ENCODE measurements around the gene NTPCR.
A peak's percentile ranks its signal among the peaks of the same experiment; 100 is the strongest.
"Not testable (repeated sequence)": the region's sequence is repeated elsewhere in the genome, so short reads cannot be mapped to it uniquely, and the experiment has no call there.

Gene NTPCR, protein sequence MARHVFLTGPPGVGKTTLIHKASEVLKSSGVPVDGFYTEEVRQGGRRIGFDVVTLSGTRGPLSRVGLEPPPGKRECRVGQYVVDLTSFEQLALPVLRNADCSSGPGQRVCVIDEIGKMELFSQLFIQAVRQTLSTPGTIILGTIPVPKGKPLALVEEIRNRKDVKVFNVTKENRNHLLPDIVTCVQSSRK

DNA sequence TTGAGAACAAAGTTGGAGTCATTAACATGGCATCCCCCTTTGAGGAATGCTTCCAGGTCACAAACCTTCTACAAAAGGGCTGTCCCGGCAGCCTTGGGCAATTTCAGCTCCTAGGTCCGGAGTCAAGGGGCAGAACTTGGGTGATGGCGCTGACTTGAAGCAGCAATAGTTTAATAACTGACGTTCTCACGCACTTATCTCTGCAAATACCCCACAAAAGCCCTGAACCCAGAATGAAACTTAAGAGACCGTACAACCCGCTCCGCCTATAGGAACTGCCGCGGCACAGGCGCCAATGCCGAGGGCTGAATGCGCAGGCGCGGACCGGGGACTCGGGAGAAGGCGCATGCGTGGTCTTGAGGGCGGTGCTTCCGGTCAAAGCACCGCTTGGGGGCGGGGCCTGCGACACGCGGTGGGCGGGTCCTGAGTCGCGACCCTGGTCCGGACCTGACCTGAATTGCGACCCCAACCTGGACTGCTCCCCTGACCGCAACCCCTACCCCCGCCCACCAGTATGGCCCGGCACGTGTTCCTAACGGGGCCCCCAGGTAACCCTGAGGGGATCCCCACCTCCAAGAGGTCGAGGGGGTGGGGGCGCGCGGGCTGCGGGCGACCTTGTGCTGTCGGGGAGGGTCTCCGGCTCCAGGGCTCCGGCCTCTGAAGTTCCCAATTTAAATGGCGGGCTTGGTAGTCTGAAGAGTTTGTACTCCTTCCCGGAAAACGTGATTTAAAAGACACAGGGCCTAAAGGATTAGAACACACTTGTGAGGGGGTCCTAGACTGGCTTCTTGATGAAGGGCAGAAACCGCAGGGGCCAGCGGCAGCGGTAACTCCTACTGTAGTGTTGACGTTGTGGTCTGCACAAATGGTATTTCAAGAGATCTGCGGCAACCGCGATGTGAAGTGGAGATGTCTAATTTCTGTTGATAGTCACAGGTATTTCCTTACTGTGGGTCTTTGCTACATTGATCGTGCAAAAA, at the start of gene NTPCR:
Gene NTPCR (plus strand): TSS at position 415 of the 980 bp plus-strand sequence. CDS start 100 bp downstream, at position 515.
- DNase-seq (ENCODE audit: low read depth) = peak; percentile 94

DNA sequence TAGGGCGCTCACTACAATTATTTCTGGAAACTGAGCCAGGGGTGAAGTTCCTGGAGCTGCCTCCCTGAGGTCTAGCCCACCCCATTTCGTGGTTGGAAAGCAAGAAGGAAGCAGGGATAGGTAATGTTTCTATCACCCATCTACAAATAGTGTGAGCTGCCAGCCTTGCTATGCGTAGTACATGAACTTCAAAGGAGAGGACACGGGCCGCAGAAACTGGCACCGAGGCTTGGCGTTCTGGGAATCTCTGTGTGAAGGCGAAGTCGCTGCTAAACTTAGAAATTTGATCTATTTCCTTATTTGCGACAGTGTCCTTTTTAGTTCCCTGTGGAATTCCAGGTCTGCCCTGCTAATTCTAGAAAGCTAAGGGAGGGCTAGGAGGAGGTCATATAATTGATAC, 49.6 kb upstream of the NTPCR start:
- DNase-seq (ENCODE audit: low read depth) = no peak

DNA sequence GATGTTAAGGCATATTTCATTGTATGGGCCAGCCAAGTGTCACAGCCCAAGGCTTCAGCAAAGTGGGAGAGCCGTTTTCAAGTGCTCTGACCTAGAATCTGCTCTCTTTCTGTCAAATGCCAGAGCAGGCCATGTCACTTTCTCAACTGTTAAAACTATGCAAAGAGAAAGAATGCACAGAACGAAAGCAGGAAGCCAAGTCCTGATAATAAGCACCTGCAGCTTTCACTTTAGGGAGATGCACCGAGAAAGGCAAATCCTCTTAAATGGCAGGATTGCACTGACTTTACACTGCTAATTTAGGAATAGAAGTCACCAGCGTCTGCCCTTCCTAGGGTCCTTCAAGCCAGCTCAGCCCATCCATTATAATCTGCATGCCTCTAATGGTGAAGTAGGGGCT, 49.2 kb upstream of the NTPCR start:
- DNase-seq (ENCODE audit: low read depth) = no peak

DNA sequence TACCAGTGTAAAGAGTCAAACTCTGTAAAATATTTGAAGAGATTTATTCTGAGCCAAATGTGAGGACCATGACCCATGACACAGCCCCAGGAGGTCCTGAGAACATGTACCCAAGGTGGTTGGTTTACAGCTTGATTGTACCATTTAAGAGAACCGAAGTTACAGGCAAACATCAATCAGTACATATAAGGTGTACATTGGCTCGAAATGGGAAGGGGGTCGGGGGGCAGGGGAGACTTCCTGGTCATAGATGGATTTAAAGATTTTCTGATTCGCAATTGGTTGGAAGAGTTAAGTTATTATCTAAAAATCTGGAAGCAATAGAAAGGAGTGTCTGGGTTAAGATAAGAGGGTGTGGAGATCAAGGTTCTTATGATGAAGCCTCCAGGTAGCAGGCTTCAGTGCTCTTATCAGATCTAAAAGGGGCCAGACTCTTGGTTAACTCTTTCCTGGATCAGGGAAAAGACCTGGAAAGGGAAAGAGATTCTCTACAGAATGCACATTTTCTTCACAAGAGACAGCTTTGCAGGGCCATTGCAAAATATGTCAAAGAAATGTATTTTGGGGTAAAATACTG, 47.5 kb upstream of the NTPCR start:
- no peak for DNase-seq (ENCODE audit: low read depth)

DNA sequence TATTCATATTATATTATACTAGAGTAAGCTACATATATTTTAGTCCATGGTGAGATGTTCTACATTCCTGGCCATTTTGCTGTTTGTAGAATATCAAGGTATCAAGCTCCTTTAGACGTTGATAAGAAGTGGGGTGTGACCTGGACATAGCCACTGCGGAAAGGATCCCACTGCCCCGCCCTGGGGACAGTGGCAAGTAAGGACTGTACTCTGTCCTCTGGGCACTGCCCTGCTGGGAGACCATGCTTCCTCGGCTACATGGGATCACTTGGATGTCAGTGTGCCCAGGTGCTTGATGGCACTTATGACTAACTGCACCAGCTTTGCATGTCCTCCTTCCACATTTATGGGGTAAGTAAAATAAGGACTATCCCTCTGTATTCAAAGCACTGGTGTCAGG, 46.3 kb upstream of the NTPCR start:
- DNase-seq (ENCODE audit: low read depth) = no peak

DNA sequence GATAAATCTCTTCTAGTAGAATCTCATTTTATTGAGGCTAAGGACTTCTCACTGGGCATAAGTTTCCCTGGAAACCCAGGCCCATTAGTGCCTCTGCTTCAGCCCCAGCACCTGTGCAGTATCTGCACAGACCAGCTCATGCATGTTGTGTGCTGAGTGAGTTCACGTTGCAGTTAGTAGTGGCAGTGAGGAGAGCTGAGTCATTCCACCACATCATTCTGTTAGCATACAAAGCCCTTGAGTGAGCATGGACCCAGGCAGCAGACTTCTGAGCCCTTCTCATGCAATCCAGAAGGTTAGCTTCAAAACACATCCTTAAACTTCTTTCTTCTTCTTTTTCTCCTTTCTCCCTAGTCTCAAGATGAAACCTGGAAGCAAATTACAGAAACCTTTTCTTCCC, 45.8 kb upstream of the NTPCR start:
- no peak for DNase-seq (ENCODE audit: low read depth)

DNA sequence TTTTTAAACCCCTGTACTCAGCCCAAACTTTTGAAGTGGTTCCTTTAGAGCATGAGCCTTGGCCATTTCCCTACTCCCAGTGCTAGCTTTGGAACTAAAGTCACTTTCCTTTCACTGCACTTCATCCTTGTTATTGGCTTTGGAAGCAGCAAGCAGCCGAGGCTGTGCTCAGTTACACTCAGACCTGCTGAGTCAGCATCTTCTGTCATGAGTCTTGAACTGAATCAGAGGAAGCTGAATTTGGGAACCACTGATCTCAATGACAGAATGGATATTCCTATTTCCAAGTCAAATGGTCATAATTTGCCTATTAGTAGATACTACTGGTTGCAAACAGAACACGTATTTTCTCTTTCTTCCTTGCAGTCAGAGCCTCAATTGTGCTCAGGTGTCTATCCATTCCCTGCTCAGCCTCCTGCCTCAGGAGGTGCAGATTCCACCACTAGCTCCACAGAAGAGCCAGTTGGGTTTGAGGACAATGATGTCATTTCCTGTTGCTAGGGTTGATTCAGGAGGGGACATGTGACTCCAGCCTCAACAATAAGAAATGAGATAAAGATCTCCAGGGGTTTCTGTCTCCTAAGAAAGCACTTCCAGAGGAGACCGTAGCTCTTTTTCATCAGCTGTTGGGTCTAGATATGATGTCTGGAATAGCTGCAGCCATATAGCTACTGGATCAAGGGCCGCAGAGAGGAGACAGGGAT, 44.9 kb upstream of the NTPCR start:
- no peak for DNase-seq (ENCODE audit: low read depth)

DNA sequence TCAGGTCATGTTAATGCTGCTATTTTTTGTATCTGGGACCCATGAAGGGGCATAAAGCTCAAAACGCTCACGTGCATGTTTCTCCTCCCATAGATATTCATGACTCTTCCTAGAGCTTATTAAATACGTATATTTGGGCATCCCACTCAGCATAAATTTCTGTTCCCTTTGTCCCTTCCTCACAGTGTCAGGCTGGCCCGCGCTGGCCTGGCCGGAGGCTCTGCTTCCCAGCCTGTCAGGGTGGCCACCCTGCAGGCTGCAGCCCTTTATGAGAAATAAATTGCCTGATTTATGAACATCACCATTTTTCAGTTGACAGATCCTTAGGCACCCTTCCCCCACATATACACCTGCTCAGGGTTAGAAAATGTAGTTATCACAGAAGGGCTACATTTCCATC, 44.0 kb upstream of the NTPCR start:
- no peak for DNase-seq (ENCODE audit: low read depth)

DNA sequence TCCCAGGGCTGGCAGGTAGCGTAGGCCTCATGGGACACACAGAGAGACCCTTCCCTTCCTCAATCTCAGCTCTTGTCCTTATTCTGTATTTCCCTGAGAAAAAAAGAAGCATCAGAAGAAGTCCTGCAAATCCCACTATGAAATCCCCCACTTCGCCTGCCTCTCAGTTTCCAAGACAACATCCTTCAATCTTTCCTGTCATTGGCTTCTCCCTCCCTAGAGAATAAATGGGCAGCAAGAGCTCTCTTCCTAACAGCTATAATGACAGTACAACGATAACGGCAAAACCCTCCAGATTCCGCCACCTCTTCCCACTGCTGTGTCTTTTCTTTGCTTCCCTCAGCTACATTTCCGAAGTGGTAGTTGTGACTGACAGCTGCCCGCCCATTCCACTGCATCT, 41.6 kb upstream of the NTPCR start:
- DNase-seq (ENCODE audit: low read depth) = no peak

DNA sequence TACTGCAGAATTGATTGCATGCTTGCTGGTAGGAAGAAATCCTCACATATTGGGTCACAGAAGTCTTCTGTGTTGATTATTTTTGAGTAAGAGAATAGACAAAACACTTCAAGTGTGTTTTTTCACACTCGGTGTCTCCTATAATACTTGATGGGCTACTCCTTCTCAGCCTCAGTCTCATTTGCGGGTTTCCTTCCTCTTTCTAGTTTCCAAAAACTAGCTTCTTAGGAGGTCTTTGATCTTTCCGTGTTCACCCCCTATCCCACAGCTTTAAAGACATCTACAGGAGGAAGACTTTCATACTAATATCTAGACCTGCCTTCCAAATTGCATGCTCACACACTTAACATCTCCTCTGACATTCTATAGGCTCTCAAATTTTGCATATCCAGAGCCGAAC, 40.7 kb upstream of the NTPCR start:
- no peak for DNase-seq (ENCODE audit: low read depth)

DNA sequence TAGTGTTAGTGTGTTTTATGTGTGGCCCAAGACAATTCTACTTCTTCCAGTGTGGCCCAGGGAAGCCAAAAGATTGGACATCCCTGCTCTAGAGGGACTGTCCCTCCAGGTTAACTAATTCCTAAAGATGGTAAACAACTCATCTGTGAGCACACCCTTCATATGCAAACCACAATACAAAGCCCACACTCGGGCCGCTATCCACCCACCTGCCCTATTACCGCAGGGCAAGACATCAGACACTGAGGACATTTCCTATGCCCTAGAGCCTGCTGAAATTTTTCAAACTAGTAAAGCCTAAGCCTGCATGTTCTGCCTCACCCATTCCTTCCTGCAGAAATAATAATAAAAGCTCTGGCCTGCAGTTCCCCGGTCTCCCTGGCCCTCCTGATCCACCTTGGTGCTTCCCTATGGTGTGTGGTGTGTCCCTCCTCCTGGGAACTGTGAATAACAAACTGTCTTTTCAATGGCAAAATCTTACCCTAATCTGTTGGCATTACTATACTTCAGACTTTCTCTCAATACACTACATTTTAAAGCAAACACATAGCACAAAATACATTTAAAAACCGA, 39.3 kb upstream of the NTPCR start:
- DNase-seq (ENCODE audit: low read depth) = no peak

DNA sequence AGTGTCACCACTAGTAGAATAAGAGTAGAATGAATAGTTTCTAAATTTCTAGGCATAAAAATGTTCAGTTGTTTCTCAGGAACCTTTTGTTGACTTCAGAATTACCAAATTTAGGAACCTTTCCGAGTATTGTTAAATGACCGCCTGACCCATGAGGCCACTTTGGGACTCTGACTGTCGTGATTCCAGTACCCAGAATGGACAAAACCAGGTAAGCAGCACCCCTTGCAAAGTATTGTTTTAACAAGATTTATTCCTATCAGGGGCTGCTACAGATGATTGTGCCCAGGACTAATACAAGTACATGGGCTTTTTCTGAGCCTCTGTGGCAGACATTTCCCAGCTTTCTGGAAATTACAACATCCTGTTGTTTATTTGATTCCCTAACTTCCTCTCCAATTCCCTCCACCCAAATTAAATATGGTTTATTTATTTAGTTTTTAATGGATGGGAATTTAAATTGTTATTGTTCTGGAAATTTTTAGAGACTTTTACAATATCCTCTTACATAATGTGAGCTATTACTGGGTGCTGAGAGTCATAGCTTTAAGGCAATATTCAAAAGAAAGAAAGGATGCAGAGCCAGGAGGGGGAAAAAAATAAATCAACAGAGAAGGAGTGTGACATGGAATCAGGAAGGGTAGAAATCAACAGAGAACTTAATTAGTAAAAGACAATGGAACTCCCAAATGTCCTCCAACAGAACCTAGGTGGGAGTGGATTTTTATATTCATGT, 37.4 kb upstream of the NTPCR start:
- DNase-seq (ENCODE audit: low read depth) = no peak

DNA sequence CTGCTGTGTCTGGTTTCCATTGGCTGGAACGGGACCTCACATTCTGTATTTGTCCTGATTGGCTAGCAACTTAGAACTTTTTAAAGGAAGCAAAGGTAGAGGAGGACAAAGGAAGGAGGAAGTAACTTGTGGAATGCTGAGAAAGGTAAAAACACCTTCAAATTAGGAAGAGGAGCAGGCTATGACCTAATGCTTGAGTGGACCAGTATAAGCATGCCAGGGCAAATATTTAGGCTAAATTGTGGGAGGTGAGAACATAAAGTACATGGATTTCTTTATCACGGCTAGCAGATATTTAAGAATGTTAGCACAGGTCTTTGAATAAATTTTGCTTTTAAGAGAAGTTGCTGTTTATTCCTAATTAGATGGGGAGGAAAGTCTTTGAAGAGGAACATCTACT, 36.1 kb upstream of the NTPCR start:
- not testable (repeated sequence) for DNase-seq (ENCODE audit: low read depth)

DNA sequence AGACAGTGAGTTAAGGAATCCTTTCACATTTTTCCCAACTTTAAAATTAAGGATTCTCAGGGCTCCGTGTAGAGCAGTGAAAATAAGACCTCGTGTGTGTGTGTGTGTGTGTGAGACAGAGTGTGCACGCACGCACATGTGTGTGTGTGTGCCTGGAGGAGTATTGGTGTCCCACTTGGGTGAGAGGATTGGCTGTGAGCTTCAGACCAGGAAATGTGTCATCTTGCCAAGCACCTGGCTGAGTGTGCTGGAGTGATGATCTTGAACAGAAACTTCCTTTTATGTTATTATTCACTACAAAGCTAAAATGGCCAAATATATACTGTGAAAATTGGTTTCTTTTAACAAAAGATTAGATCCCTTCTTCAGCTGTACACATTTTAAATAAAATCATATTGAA, 35.2 kb upstream of the NTPCR start:
- DNase-seq (ENCODE audit: low read depth) = no peak

DNA sequence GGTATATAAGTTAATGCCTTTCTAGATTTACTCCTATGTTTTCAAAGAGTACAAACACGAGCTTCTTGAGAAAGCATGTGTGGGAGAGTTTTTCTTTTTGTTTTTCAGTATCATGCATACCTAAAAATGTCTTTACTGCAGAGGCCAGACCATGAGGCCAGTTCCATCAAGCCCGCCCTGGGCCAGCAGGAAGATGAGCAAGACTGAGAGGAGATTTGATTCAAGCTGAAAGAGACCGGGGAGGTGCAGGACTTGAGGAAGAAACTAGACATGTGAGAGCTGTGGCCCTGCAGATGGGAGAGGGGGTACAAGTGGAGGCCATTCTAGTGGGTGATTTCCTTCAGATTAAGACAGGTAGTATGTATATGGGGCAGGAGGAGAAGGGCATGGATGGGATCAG, 33.4 kb upstream of the NTPCR start:
- no peak for DNase-seq (ENCODE audit: low read depth)

DNA sequence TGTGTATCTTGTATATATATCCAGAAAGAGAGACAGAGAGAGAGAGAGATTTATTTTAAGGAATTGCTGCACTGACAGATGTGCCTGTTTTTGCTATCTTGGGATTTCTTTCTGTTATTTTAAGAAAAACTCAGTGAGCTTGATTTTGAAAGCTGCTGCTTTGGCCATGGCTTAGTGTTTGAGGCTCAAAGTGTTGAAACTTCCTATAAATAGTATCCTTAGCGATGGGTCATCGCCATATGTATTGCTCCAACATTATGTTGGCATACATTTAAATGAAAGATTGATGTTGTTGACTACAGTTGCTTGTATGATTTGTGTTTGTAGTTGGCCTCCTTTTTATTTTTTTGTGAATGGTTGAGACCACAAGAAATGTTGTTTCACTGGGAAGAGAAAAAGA, 29.0 kb upstream of the NTPCR start:
- no peak for DNase-seq (ENCODE audit: low read depth)

DNA sequence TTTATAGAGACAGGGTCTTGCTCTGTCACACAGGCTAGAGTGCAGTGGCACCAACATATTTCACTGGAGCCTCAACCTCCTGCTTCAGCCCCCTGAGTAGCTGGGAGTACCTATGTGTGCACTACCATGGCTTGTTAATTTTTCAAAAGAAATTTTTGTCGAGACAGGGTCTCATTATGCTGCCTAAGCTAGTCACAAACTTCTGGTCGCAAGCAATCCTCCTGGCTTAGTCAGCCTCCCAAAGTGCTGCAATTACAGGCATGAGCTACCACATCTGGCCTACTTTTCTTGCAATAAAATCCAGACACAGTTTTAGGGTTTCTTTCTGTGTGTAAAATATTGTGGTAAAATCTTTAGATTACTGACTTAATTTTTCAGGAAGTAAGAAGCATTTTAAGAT, 27.9 kb upstream of the NTPCR start:
- DNase-seq (ENCODE audit: low read depth) = no peak

DNA sequence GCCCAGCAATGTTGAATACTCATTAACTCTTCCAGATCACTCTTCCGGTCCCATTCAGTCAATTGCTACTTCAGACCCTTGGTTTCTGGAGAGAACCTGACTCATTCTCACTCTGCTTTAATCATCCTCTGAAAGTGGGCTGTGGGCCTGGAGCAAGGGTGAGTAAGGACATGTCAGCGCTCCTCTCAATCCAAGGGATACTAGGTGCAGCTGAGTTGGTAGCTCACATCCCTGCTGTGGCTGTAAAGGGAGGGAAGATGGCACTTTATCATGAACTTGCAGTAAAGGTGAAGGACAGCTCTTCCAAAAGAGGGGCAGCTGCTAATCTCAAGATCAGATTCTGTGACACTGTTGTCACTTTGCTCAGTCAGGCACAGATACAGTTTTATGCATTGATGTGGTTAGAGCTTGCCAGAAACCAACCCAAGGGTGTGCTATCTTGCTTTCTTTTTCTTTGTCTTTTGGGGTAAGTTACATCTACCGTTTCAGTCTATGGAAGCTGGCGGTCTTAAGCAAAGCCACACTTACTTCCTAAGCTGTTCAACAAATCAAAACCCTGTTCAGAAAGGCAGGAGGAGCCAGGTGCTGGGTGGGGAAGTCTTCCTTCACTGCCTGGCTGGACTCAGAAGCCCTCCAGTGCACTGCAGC, 26.5 kb upstream of the NTPCR start:
- DNase-seq (ENCODE audit: low read depth) = peak; percentile 1

DNA sequence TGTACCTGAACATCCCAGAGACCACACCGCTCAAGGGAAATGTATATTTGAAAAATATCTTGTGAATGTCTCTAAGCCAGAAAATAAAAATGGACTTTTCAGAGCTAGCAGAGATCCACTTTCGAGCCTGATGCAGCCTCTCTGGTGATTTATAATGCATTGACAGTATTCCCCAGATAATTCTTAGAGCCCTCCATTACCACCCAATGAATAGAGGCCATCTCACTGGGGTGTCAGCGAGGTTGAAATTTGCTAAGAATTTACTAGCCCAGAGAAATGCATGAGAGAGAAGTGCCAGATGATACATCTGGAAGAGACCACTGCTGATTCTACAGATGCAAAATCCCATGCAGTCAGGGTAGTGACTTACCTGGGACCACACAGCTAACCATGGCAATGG, 25.5 kb upstream of the NTPCR start:
- no peak for DNase-seq (ENCODE audit: low read depth)

DNA sequence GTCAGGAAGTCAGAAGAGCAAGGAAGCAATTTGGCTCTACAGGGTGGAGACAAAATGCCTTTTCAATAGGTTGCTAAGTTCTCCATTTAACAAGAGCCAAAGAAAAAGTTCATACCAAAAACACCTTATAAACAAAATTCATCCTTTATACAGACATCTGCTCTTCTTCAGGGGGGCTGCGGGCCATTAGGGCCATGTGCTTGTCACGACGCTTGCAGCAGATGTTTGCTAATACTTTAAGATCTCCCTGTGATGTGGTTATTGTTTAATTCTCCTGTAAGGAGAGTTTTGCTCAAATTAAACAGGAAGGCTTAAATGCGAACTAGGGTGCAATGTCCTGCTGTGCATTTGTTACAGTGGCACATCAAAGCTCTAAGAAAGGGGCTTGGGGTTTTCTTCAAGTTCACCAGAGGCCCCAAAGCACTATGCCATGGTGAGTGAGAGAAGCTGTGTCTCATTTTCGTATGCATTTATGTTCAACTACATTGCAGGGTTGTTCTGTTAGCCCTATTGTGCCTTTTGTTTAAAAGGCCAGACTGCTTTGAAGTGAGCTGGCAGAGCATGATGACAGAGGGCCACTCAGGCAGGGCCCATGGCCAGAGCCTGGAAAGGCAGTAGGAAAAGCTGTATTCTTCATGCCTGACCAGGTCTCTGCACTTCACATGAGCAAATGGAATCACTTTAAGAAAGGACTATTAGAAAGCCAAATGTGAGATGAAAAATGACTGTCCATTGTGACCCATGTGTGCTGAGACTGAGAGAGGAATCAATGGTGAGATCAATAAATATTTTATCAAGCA, 24.8 kb upstream of the NTPCR start:
- no peak for DNase-seq (ENCODE audit: low read depth)
